GM12892 (cell line): Measurements from ENCODE around the gene MMP27.

ENCODE experiments used
- POLR2A ChIP-seq: IDR thresholded peaks from 2 replicates; pipeline ENCODE4 v1.6.1; 2011; ENCODE audit warnings: low read depth, low read length, control low read depth
- POLR2AphosphoS5 ChIP-seq: IDR thresholded peaks from 2 replicates; pipeline ENCODE4 v1.6.1; 2011; ENCODE audit warnings: low read depth, low read length, control low read depth
- TAF1 ChIP-seq: IDR thresholded peaks from 2 replicates; pipeline ENCODE4 v1.6.1; 2011; ENCODE audit warnings: low read depth, mild to moderate bottlenecking, control low read depth, low read length, borderline replicate concordance

- no peak for TF ChIP-seq POLR2A
- TF ChIP-seq POLR2AphosphoS5 = no peak
- no peak for TF ChIP-seq TAF1
Observed at GRCh38 chr11:102704841-102705240, 728 bp downstream of the MMP27 start.
